Activated effector memory CD4-positive, alpha-beta T cell treated with anti-CD3 and anti-CD28 coated beads, Interleukin-2, amount 50 U/mL, for 16 hours (primary cell): ENCODE data around the gene TBC1D32.
"Not testable (repeated sequence)": the region's sequence is repeated elsewhere in the genome, so short reads cannot be mapped to it uniquely, and the experiment has no call there.

ENCODE experiments used
- DNase-seq: peaks from one replicate; pipeline ENCODE4 v3.0.0-alpha.2; 2020

The TBC1D32 gene

DNA sequence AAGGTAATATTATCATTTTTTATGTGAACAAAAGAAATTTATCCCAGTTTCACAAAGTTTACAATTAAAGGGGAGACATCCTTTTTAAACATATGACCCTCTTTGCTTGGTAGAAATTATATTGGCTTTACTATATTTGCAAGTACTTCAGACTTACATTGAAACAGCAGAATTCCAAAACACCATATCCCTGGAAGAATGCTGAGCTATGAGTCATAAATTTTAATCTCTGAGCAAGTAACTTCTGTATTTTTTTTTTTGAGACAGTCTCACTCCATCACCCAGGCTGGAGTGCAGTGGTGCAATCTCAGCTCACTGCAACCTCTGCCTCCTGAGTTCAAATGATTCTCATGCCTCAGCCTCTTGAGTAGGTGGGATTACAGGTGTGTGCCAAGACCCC is 240.4 kb downstream of the TBC1D32 start:
- no peak for DNase-seq

DNA sequence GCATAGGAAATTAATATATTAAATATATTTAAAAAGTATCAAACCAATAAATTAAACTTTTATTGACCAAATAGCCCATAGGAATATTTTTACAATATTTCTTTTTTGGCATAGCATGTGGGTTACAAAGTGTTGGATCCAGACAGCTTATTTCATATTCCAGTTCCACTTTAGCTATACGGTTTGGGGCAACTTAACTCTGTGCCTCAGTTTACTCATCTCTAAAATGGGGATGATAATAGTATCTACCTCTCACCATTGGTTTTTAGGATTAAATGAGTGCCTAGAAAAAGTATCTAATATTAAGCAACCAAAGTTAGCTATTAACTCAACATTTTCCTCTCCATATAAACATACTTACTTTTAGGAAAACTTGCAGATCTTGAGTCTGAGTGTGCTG is 243.8 kb downstream of the TBC1D32 start:
- DNase-seq = no peak

DNA sequence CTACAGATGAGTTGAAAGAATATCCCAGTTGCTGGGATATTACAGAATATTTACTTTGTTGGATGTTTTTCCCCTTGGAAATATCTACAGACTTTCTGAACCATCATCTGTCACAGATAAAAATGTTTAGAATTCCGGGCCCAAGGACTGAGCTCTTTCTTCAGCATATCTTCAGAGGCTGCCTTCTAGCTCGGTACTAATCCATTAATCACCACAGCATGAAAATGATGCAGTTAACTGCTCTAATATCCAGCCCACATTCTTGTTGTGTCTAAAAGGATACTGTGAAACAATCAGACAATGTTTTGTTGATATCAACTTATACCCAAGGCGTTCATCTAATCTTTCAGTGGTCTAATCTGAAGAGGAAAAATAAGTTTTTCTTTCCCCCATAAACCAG is 247.4 kb downstream of the TBC1D32 start:
- no peak for DNase-seq

DNA sequence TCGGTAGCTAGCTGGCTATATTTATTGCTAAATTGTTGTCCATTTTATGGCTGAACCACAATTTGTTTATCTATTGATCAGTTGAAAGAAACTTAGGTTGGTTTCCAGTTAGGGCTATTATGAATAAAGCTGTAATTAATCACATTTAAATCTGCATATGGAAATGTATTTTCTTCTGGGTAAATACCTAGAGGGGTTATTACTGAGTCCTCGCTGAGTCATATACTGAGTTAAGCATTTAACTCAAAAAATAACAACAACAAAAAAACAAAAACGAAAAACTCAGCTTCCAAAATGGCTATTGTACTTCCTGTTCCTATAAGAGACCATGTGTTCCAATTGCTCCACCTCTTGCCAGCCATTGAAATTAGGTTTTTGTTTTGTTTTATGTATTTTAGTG is 258.2 kb downstream of the TBC1D32 start:
- no peak for DNase-seq

DNA sequence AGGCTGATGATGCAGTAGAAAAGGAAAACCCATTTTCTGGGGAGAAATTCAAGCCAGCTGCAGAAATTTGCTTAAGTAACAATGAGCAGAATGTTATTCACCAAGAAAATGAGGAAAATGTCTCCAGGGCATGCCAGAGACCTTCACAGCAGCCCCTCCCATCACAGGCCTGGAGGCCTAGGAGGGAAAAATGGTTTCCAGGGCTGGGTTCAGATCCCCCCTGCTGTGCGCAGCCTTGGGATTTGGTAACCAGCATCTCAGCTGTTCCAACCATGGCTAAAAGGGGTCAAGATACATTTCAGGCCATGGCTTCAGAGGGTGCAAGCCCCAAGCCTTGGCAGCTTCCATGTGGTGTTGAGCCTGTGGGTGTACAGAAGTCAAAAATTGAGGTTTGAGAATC is 265.5 kb downstream of the TBC1D32 start:
- not testable (repeated sequence) for DNase-seq

DNA sequence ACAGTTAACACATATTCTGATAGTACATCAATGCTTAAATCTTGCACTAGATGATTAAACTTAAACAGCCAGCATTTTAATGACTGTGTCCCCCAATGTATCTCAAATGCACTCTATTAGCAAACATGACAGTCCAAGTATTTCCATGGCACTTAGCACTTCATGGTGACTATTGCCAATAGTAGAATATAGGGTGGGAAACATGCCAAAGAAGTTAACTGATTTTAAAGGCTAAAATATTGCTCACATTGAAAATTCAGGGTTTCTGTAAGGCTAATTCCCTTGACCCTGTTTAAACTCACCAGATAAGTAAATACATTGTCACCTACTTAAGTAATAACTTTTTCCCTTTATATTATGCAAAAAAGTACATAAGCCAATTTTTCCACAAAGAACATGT is 266.9 kb downstream of the TBC1D32 start:
- no peak for DNase-seq

DNA sequence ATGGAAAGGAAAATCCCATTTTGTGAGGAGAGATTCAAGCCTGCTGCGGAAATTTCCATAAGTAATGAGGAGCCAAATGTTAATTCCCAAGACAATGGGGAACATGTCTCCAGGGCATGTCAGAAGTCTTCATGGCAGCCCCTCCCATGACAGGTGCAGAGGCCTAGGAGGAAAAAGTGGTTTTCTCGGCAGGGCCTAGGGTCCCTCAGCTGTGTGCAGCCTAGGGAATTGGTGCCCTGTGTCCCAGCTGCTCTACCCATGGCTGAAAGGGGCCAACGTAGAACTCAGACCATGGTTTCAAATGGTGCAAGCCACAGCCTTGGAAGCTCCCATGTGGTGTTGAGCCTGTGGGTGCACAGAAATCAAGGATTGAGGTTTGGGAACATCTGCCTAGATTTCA is 269.9 kb downstream of the TBC1D32 start:
- no peak for DNase-seq

DNA sequence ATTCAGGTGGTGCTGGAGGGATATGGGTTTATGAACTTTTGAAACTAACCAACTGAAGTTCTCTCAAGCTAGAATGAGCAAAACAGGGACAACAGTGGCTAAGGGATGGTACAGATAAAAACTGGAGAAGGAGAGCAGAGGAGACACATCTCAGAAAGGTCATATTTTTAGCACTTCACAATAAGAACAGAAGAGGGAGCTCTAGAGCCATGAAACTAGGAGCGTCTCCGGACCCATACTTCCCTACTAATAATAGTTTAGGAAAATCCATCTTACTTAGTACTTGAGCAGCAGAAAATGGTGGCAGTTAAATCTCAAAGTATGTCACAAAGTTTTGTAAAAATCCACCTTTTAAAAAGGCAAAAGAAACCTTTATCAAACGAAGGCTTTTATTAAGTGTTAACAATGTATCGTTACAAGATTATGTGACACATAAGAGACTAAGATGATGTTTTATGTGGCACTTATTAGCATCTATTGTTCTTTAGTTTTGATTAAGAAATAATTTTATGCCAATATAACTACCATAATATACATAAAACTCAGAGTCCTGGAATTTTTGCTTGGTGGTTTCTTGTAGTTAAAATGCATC is 278.6 kb downstream of the TBC1D32 start:
- no peak for DNase-seq

DNA sequence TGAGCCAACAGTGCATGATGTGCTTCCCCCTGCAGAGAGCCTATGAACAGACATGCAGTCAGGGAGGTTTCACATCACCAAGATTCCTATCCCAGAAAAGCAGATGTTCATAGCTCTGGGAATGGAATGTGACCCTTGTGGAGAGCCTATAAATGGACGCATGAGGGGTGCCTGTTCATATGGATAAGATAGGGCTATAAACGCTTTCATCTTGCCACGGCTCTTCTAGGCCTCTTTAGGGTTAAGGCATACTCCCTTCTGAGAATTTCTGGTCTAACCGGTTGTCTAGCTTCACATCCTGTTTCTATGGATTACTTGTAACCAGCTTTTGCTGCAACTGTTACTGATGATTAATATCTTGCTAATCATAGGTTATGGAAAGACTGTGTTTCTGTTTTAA is 285.7 kb downstream of the TBC1D32 start:
- DNase-seq = not testable (repeated sequence)

DNA sequence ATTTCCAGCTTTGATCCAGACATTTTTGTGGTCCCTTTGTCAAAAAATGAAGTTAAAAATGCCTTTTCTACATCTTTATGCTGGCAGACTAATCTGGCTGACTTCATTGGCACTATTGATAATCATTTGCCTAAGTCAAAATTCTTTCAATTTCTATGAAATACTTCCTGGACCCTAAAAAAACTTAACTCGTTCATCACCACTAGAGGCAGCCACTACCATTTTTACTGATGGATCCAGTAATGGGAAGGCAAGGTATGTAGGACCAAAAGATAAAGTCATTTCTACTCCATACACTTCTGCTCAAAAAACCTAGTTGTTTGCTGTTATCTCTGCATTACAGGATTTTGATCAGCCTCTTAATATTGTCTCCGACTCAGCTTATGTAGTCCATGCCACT is 289.4 kb downstream of the TBC1D32 start:
- not testable (repeated sequence) for DNase-seq

DNA sequence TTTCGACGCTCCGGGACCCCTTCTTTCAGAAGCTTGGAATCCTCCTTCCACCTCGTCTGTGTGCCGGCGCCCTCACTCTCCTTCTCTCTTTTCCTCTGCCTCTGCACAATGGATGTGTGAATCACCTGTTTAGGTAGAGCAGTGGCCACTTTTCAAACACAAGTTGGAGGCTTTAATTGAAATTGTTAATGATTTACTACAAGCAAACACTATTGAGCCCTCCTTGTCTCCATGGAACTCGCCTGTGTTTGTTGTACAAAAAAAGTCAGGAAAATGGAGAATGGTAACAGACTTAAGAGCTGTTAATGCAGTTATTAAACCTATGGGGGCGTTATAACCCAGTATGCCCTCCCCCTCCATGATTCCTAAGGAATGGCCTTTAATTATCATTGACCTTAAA is 290.6 kb downstream of the TBC1D32 start:
- DNase-seq = not testable (repeated sequence)

DNA sequence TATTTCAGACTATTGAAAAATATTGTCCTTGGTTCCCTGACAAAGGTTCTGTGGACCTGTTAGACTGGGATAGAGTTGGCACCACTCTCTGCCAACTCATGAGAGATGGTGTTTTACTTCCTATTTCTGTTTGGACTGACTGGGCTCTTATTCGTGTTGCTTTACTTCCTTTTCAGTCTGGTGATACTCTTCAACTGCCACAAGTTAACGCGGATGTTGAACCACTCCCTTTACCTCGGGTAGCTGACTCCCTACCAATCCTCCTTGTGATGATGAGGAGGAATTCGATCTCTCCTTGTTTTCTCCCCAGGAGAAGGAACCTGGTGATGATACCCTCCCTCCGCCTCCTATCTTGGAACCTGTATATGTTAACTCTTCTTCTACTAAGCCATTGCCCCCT is 291.1 kb downstream of the TBC1D32 start:
- not testable (repeated sequence) for DNase-seq

DNA sequence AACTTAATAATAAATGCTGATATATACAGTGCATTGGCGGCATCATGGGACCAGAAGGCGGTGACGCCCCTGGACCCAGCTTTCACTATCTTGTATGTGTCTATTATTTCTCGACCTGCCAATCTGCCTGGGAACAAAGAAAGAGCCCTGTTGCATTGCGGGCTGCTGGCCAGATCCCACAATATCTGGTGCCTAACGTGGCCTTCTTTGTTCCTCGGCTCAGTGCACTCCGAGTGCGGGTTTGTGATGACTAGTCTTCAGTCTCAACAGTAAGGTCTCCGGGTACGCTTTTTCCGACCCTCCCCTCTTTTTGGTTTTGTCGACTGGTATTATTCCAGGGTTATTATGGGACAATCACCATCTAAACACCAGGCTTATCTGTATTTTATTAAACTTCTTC is 291.5 kb downstream of the TBC1D32 start:
- no peak for DNase-seq

DNA sequence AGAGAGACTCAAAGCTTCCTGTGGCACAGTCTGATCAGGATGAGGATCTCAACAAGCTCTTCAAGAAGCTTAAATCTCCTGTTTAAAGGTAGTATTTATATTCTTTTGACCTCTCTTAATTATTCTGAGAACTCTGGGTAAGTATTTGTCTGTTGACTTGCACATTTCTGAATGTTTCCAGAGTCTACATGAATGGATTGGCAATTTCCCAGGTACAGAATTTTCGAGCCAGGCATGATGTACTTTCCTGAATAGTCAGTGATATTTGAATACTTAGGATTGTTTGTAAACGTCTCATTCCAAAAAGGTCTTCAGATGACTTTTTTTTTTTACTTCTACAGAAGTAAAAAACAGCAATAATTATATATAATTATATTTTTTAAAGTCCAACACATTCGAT is 293.4 kb downstream of the TBC1D32 start:
- DNase-seq = no peak

DNA sequence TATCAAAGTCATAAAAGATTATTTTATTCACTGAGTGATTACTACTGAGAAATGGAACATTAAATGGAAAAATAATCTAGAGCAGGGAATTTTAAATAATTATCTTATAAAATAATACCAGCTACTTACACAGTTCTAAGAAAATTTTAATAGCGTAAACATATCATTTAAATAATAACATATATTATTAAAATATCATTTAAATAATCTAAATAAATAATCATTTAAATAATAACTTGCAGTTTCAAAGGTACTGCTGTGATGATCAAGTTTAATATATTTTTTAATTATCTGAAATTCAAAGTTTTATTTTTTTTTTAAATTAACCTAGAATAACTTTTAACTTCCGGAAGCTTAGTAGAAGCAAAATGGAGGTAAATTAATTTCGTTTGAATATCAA is 301.2 kb downstream of the TBC1D32 start:
- DNase-seq = no peak

DNA sequence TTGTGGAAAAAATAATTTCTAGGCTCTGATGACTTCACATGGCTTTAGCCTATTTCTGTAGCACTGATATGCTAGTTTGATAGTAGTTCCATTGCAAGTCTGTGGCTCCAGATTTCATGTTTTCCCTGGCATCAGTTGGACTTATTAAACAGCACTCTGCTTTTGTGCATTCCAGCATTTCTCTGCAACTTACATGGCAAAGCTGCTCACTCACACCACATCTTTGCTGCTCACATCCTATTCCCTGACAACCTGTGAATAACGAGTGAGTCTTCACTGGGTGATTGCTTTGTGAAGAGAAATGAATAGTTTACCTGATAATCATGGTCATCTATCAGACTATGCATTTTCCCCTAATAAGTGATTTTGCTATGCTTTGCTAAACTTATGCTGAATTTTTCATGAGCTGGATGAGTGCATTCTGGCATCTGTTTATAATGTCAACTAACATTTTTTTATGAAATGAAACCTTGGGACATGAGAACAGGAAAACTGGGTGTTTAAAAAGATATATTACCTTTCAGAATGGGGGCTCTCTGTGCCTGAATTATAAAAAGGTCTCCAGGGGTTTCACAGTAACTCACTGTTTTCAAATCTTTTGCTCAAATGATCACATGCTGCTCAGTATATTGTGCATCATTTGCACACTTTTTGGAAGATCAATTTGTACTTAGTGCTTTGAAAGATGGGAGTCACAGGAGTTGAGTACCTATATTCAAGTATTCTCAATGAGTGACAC is 301.8 kb downstream of the TBC1D32 start:
- DNase-seq = no peak
